ENCODE data around the gene STAC3.

The STAC3 gene

DNA sequence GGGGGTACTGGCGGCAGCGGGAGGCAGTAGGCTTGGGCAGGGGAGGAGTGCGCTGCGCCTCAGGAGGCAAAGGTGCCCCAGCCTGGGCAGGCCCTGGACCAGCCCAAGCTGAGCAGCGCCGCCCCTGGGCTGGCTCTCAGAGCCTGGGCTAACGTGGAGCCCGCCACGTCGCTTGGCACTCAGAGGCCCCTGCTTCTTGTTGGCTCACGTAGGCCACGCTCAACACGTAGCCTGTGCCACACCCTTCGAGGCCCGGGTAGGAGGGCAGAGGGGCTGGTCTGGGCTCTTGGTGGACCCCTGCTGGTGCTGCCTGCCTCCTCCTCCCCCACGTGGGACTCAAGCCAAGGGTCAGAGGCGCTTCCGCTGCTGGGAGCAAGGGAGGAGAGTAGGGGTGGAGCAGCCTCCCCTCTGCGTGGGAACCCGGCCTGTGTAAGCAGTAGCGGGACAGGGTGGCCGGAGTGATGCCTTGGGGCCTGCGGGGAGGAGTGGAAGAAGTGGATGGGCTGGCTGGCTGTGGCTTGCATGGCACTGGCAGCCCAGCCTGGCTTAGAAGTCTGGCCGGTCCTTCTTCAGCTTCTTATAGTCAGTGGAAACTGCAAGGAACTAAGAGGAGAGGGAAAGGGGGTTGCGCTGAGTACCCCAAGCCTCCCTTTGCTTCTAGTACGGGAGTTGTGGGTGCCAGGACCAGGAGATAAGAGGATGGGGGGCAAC lies 15.8 kb downstream of the STAC3 start:
- FAIRE-seq: no peak

DNA sequence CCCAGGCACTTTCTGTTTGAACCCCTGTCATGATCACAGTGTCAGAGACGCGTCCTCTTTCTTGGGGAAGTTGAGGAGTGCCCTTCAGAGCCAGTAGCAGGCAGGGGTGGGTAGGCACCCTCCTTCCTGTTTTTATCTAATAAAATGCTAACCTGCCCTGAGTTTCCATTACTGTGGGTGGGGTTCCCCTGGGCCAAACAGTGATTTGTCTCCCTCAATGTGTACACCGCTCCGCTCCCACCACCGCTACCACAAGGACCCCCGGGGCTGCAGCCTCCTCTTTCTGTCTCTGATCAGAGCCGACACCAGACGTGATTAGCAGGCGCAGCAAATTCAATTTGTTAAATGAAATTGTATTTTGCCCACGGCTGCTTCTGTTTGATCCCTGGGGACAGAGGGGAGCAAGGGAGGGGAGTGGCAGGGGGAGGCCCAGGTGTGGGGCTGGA lies 16.4 kb downstream of the STAC3 start:
- FAIRE-seq: no peak

DNA sequence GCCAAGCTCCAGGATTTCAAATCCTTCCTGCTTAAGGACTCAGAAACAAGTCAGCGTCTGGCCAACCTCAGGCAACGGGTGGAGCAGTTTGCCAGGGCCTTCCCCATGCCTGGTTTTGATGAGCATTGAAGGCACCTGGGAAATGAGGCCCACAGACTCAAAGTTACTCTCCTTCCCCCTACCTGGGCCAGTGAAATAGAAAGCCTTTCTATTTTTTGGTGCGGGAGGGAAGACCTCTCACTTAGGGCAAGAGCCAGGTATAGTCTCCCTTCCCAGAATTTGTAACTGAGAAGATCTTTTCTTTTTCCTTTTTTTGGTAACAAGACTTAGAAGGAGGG lies 16.8 kb downstream of the STAC3 start:
- no peak for FAIRE-seq

DNA sequence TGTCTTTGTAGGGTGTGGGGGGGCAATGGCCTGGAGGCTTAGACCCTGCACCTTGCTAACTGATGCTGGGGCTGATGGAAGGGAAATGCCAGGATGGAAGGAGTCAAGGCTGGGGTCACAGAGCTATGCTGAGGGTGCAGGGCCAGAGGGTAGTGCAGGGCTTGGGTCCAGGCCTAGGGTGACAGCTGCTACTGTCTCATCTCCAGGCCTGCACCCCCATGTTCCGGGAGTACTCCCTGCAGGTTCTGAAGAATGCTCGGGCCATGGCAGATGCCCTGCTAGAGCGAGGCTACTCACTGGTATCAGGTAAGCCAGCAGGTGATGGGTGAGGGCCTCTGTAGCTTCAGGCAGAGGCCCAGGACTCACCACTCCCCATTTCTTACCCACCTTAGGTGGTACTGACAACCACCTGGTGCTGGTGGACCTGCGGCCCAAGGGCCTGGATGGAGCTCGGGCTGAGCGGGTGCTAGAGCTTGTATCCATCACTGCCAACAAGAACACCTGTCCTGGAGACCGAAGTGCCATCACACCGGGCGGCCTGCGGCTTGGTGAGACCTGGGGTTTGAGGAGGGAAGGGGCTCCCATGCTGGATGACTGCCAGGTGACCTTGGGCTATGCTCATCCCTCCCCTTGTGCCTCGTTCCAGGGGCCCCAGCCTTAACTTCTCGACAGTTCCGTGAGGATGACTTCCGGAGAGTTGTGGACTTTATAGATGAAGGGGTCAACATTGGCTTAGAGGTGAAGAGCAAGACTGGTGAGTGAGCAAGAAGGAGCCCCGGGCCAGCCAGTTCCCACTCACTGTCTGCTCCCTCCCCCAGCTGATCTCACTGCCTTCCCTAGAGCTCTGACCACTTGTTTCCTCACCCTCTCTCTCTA lies 17.4 kb downstream of the STAC3 start:
- FAIRE-seq: no peak

DNA sequence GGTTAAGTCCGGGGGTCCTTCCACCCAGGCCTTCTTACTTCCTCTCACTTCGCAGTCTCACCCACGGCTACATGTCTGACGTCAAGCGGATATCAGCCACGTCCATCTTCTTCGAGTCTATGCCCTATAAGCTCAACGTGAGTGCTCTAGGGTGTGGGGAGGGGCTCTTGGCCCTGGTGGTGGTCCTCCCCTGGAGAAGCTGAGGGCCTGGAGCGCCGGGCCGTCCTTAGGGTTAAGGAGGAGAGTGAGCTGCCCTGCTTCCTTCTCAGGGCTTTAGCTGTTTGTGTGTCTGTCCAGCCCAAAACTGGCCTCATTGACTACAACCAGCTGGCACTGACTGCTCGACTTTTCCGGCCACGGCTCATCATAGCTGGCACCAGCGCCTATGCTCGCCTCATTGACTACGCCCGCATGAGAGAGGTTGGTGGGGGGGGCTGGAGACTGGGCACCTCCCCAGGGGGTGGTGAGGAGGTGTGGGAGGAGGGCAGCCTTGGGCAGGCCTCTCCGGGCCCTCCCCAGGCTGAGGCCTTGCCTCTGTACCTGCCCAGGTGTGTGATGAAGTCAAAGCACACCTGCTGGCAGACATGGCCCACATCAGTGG lies 18.7 kb downstream of the STAC3 start:
- FAIRE-seq: no peak

DNA sequence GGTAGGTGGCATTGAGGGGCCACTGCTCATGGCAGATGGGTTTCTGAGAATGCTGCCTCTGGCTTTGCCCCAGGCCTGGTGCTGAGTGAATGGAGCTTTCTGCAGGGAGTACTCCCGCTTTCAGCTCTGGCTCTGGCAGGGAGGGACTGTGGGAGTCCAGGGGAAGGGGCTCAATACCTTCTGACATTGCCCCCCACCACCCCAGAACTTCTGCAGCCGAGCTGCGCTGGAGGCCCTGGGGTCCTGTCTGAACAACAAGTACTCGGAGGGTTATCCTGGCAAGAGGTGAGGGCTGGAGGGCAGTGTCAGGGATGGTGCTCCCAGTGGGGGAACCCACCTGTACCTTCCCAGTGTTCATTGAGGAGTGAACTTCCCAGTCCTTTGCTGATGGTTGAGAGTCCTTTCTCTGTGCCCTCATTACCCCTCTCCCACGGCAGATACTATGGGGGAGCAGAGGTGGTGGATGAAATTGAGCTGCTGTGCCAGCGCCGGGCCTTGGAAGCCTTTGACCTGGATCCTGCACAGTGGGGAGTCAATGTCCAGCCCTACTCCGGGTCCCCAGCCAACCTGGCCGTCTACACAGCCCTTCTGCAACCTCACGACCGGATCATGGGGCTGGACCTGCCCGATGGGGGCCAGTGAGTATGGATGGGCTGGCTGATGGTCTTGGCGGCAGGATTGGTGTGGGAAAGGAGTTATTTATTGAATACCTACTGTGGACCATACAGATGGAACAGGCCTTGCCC lies 19.5 kb downstream of the STAC3 start:
- FAIRE-seq: no peak

DNA sequence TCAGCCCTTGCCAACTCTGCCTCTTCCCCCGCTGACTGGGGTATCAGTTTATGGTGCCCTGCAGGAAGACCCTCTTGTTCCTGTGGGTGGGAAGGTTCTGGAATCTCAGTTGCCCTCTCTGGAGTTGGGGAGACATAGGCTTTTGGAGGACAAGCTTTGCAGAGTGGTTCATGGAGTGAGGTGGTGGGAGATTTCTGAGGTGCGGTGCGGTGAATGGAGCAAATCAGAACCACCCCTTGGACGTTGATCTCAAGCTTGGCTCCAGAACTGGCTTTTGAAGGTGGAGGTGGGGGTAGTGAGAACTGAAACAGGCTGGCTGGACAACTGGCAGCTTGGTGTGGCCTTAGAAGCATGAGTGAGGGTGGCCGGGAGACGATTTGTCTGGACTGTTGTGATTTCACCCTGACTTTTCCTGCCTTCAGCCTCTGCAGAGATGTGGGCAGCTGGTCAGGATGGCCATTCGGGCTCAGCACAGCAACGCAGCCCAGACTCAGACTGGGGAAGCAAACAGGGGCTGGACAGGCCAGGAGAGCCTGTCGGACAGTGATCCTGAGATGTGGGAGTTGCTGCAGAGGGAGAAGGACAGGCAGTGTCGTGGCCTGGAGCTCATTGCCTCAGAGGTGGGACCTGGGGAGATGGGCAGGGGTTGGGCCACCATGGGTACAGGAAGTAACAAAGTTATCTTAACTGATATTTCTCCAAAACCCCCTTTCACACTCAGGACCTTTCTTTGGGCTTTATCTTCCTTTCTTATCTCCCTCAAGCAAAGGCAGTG lies 20.4 kb downstream of the STAC3 start:
- no peak for FAIRE-seq

DNA sequence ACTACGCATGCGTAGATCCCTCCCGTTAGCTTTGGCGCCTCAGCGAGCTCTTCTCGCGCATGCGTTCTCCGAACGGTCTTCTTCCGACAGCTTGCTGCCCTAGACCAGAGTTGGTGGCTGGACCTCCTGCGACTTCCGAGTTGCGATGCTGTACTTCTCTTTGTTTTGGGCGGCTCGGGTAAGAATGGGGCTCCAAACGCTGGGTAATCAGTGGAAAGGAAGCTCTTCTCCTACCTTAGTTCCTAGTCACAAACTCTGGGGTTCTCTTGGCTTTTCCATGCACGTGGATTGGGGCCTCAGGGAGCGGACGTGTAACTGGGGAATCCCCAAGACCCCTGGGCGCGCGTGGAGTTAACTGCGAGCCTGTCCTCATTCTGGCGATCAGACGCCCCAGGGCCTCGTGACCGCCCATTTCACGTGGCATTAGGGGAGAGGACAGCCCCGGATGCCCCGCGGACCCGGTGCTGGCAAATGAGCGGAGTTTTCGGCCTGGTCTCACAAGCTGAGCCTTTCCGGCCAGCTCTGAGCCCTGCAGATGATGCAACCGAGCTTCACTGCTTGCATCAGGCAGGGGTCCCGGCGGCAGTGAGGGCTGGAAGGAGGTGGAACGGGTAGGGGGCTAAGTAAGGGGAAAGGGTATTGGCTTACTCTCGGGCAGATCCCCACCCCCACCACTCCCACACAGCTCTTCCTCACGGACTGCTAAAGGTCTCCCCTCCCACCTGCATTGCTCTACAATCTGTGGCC lies 21.2 kb downstream of the STAC3 start, which contains the start of gene SHMT2:
SHMT2 (plus strand) TSS at position 78 of the 747 bp plus-strand sequence; CDS start at position 146, 68 bp downstream.
- no peak for FAIRE-seq

DNA sequence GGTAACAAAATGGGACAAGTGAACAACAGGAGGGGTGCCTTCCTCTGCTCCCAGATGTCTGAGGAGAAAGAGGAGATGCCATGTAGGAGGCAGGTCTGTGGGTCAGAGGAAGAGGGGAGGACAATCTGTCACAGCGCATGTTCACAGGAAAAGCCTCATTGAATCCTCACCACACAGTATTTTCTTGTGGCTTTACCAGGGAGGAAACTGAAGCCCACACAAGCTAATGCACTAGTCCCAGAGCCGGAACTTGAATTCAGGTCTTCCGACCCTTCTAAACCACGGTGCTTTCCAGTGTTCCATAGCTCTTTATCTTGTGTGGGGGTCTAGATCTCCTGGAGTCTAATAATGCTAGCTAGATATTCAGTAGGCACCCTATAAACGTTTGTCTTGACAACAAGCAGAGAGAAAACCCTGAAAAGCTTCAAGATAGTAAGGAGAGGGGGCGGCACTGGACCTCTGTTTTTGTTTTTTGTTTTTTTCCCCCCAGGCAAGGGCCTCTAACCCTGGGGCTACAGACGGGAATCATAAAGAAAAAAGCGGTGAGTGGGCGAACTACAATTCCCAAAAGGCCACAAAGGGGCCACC lies 21.8 kb downstream of the STAC3 start:
- FAIRE-seq: peak; percentile 94

DNA sequence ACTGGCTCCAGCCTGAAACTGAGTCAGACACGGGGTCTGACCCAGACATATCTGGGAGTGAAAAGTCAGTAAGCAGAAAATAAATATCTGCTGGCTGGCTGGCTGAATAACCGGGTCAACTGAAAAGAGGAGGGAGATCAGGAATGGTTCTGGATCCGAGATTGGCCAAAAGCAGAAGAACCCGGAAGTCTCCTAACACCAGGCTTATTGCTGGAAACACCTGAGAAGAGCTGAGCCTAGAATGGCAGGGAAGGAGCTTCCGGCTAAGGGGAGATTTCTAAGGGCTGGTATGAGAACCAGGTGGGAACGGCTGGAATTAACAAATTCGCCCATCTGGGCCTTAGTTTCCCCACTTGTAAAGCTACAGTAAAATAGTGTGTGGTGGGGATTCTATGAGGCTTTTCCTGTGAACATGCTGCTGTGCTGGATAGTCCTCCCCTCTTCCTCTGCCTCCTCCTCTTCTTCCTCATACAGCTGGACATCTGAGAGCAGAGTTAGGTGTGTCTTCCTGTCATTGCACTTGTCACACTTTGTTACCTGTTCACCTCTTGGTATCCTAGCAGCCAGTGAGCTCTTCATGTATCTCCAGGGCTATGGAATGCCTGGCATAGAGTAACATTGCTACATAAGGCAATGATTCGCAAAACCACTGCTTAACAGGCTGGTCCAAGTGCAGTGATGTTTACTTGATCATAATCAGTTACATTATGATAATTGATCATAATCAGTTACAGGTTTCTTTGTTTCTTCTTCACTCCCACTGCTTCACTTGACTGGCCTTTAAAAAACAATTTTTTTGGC lies 23.5 kb downstream of the STAC3 start:
- no peak for FAIRE-seq

DNA sequence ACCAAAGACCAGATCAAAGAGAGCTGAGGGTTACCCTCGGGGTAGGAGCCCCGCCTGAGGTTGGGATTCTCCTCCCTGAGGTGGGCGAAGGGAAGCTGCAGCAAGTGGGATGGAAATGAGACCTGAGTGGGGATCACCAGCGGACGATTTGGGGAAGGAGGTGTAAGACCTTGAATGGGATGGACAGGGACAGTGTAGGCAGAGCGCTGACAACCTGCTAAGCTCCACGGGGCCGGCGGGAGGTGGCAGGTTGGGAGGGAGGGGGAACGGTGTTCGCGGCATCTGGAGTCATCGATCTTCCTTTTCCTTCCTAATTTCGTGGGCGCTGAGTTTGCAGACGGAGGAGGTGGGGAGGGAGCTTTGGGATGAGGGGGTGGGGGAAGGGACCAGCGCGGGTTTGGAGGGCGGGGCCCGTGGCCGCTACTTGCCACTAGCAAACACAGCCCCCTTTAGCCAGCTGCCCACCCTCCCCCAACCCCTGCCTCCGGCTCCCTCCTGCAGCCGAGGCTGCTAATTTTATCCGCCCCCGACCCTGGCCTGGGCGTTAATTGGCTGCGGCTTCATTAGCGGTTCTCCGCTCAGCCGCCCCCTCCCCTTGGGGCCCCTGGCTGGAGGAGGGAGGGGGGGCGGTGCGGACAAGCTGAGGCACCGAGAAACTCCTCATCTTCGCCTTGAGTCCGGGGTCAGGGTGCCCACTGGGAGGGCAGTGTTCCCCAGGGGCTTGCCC lies 24.2 kb downstream of the STAC3 start:
- no peak for FAIRE-seq

DNA sequence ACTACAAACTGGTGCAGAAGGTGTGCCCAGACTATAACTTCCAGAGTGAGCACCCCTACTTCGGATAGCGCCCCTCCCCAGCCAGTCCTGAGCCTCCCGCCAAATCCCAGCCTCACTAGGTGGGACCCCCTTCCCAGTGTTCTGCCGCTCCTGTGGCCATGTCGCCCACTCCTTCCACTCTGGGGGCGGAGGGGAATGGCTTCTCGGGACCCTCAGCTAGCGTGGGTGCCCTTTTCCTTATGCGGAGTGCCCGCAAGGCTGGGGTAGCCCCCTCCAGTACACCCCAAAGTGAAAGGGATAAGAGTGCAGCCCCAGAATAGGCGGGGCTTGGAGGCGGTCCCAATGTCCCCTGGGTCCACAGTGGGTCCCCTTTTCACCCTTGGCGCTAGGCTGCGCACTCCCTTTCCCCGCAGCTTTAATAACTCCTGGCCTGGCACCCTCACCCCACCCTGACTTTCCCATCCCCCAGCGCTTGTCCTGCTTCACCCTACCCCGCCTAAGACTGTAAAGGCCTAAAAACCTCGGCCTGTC lies 25.2 kb downstream of the STAC3 start:
- FAIRE-seq: no peak

DNA sequence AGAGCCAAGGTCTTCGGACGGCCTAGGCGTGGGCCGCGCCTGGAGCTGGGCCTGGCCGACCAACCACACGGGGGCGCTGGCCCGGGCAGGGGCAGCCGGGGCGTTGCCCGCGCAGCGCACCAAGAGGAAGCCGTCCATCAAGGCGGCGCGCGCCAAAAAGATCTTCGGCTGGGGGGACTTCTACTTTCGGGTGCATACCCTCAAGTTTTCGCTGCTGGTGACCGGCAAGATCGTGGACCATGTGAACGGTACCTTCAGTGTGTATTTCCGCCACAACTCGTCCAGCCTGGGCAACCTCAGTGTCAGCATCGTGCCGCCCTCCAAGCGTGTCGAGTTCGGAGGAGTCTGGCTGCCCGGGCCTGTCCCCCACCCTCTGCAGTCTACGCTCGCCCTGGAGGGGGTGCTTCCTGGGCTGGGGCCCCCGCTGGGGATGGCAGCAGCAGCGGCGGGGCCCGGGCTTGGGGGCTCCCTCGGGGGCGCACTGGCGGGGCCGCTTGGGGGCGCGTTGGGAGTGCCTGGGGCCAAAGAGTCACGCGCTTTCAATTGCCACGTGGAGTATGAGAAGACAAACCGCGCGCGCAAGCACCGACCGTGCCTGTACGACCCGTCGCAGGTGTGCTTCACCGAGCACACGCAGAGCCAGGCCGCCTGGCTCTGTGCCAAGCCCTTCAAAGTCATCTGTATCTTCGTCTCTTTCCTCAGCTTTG lies 25.9 kb downstream of the STAC3 start:
- no peak for FAIRE-seq

DNA sequence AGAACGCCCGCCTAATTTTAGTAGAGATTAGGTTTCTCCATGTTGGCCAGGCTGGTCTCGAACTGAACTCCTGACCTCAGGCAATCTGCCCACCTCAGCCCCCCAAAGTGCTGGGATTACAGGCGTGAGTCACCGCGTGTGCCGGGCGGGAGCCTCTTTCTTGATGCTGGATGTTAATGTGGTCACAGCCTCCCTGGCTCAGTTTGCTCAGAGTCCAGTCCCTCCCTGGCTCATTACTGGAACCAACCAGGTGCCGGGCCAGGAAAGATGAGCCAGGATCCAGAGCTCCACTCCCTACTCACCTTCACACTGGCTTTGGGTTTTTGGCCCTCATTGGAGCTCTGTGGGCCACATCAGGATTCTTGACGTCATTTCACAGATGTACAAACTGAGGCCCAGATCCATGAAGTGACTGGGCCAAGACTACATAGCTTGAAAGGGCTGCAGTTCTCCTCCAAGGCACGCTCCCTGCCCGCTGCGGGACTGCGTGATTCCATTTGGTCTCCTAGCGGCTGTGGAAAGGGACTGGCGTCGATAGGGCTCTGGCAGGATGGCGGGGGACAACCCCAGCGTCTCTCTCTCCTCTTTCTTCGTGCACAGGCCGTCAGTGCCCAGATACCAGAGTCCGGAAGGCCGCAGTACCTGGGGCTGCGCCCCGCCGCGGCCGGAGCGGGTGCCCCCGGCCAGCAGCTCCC lies 26.6 kb downstream of the STAC3 start:
- no peak for FAIRE-seq

DNA sequence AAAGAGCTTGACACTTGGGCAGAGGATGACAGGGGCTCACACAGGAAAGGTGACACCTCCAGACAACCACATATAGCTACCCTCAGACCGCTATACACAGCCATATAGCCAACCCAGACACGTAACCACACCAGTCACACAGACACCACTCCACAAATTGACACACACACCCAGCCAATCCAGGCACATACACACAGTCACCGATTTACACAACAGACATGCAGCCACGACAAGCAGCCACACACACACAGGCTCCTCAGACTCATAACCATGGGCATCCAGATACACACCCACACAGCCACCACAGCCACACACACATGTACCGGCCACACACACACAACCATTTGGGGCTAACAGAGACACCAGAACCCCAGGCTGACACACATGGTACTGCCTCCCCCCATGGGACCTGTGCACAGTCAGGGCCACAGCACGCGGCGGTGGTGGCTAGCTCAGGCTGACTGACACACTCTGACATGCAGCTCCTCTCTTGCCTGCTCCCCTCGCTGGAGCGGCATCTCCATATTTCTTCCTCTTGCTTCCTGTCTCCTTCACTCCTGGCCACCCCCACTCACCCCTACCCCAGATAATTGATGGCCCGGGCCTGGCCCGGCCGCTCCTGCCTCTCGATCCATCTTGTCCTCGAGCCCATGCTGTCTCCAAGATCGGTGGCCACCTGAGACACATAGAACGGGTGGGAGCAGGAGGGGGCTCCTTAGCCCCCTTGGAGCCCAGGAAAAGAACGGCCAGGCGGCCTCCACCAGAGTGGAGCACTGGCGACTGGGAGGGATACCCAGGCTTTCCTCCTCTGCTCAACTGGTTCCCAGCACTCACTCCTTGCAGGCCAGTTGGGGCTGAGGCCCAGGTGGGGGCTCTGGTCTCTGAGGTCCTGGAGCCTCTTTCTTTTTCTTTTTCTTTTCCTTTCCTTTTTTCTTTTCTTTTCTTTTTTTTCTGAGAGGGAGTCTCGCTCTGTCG lies 27.5 kb downstream of the STAC3 start:
- no peak for FAIRE-seq

All from G401.6 (cell line).